Measurements from ENCODE around the gene GRM7.

DNA sequence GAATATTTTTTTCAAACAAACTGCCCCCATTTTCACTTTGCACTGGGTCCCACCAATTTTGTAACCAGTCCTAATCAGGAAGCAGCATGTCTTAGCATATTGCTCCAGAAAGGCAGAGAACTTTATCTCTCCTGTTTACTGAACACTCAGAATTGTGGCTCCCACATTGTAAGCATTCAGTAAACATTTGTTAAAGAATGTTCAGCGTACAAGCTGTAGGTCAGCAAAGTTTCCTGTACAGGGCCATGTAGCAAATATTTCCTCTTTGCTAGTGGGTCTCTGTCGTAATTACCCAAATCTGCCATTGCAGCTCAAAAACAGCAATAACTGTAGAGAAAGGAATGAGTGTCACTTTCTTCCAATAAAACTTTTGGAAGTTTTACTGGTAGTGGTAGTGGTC, 393.3 kb downstream of the GRM7 start:
- TF ChIP-seq, protein P1, sequence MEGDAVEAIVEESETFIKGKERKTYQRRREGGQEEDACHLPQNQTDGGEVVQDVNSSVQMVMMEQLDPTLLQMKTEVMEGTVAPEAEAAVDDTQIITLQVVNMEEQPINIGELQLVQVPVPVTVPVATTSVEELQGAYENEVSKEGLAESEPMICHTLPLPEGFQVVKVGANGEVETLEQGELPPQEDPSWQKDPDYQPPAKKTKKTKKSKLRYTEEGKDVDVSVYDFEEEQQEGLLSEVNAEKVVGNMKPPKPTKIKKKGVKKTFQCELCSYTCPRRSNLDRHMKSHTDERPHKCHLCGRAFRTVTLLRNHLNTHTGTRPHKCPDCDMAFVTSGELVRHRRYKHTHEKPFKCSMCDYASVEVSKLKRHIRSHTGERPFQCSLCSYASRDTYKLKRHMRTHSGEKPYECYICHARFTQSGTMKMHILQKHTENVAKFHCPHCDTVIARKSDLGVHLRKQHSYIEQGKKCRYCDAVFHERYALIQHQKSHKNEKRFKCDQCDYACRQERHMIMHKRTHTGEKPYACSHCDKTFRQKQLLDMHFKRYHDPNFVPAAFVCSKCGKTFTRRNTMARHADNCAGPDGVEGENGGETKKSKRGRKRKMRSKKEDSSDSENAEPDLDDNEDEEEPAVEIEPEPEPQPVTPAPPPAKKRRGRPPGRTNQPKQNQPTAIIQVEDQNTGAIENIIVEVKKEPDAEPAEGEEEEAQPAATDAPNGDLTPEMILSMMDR (IDR thresholded peaks at IDR 0.05) = no peak
- TF ChIP-seq EP300 (IDR thresholded peaks at IDR 0.05) (no peak), POLR2A (IDR thresholded peaks at IDR 0.05) (no peak)
